Measurements from ENCODE around the gene MSMB.
"Not testable (repeated sequence)": the region's sequence is repeated elsewhere in the genome, so short reads cannot be mapped to it uniquely, and the experiment has no call there.

GRCh38 chr10:45999955-46000354, 46.1 kb downstream of the MSMB start:
- TF ChIP-seq CTCF (tag by site-specific recombination; IDR thresholded peaks at IDR 0.05); ZNF398 (tag by site-specific recombination; IDR thresholded peaks at IDR 0.05); YY1 (tag by site-specific recombination; IDR thresholded peaks at IDR 0.05); ZNF549 (tag by site-specific recombination; IDR thresholded peaks at IDR 0.05); ZNF274 (IDR thresholded peaks at IDR 0.05; ENCODE audit: low read length); ZNF274 (tag by site-specific recombination; IDR thresholded peaks at IDR 0.05; ENCODE audit: borderline replicate concordance); ZNF596 (tag by site-specific recombination; IDR thresholded peaks at IDR 0.05): not testable (repeated sequence)
